ENCODE data around the gene MTF1. TPM values are rescaled to one million over a fixed set of nuclear protein-coding genes. Genes with fewer than 3 reads are reported as not detected.

Gene MTF1
- 5.7 TPM for total RNA-seq

DNA sequence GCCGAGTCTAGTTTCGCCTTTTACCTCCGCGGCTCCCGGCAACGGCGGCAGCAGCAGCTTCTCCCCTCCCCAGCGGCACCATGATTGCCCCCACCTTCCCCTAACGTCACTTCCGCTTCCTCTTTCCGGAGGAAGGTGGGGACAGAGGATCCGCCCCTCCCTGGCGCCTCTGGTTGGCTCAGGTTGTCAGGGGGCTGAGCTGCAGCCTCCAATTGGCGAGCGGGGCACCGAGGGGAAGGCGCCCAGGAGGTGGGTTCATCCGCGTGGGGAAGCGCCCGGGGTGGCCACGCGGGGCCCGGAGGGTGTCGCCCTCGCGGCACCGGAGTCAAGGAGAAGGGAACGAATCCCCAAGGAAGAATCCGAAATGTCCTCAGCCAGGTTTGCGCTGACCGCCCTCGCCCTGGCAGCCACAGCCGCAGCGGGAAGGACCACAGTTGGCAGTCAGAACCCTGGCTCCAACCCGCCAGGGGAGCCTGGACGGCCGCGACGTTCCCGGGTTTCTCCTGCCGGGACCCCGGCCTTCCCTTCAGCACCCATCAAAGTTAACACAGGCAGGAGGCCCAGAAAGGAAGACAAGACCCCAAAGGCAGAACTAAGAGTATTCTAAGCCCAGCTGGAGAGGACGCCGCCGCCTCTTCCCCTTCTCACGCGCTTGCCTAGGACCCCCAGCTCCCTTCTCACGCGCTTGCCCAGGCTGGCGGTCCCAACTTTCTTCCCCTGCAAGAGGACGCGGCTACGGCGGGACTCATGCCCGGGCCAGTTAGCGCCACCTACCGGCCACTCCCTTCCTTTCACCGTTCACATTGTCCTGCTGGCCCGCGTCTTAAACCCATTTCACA lies at the start of gene MTF1:
Gene MTF1 (minus strand): TSS at position 86 of the 839 bp plus-strand sequence. CDS start 1,934 bp downstream, outside the sequence.

GRCh38 chr1:37807555-37808368 lies 51.6 kb downstream of the MTF1 start, which contains the start of the genes C1orf122 and YRDC:
TSS of gene C1orf122 (plus strand) at chr1:37807790. CDS start at chr1:37808405, 615 bp downstream.
TSS of gene YRDC (minus strand) at chr1:37808208. CDS start at chr1:37808180, 28 bp downstream.

DNA sequence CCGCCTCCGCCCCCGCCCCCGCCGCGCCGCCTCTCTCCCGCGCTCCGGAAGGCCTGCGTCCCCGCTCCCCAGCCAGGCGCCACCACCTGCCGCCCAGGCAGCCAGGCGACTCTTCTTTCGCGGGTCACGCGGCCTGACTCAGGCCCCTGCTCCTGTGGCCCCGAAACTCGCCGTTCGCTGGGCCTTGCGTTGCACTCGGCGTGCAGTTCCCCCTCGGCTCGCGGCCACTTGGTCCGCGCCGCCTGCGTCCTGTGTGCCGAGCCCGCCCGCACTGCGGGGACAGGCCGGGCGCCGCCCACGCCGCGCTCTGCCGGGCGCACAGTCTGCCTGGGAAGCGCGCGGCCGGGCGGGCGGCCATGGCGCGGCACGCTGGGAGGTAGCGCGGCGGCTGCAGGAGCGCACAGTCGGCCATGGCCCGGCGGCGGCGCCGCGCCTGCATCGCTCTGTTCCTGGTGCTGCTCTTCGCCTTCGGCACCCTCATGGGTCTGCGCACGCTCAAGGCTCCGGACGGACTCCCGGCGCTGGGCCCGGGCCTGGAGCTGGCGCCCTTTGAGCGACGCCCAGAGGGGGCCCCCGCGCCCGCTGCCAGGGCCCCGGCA lies 65.5 kb downstream of the MTF1 start, which contains the start of gene MANEAL:
Gene MANEAL (plus strand): TSS at position 75 of the 599 bp plus-strand sequence. CDS start 336 bp downstream, at position 411.

GRCh38 chr1:37764888-37765441 lies 94.4 kb downstream of the MTF1 start, which contains the start of gene EPHA10:
TSS of gene EPHA10 (minus strand) at chr1:37765120. CDS start at chr1:37765066, 54 bp downstream.

Small RNA genes within 50 kb of the gene (small RNA-seq; reads per million reads assigned to genes)
- gene RF00092 (ENCODE audit: low replicate concordance), result not detected
- gene RNU6-584P (ENCODE audit: low replicate concordance), result not detected

Other genes starting within 250 kb of the MTF1 start
- 2.2 TPM for gene RSPO1, start 224.7 kb downstream of the MTF1 start, total RNA-seq
- gene CDCA8, start 167.1 kb downstream of the MTF1 start, total RNA-seq, result 5.4 TPM
- gene EPHA10, start 94.5 kb downstream of the MTF1 start, total RNA-seq, result 0.12 TPM
- 5.8 TPM for gene MANEAL, start 65.7 kb downstream of the MTF1 start, total RNA-seq
- 17.0 TPM for gene C1orf122, start 51.8 kb downstream of the MTF1 start, total RNA-seq
- 10.0 TPM for gene YRDC, start 51.4 kb downstream of the MTF1 start, total RNA-seq
- 36.3 TPM for gene INPP5B, start 87.5 kb upstream of the MTF1 start, total RNA-seq
- gene SF3A3, start 130.4 kb upstream of the MTF1 start, total RNA-seq, result 54.2 TPM
- 54.2 TPM for gene FHL3, start 145.9 kb upstream of the MTF1 start, total RNA-seq
- gene UTP11, start 153.1 kb upstream of the MTF1 start, total RNA-seq, result 24.2 TPM
- gene POU3F1, start 187.2 kb upstream of the MTF1 start, total RNA-seq, result 0.88 TPM

Measured in metanephros (tissue), 2 donors.